HEK293 (cell line): ENCODE results near the gene BCOR.

Experiments
- BCL11A ChIP-seq: fragments of 450-650 bp; formaldehyde crosslinking; IDR thresholded peaks from 2 replicates; pipeline ENCODE4 v1.5.1; 2016; ENCODE audit warnings: low read depth, missing biosample characterization, missing genetic modification characterization
- BCL11B ChIP-seq: fragments of 450-650 bp; formaldehyde crosslinking; IDR thresholded peaks from 2 replicates; pipeline ENCODE4 v1.5.1; 2016; ENCODE audit warnings: low read depth, missing biosample characterization, missing genetic modification characterization
- EGR2 ChIP-seq: fragments of 450-650 bp; formaldehyde crosslinking; IDR thresholded peaks from 2 replicates; pipeline ENCODE4 v1.5.1; 2016; ENCODE audit warnings: low read depth, missing biosample characterization, missing genetic modification characterization
- KLF16 ChIP-seq: fragments of 450-650 bp; formaldehyde crosslinking; IDR thresholded peaks from 2 replicates; pipeline ENCODE4 v1.5.1; 2017; ENCODE audit warnings: missing biosample characterization, missing genetic modification characterization
- ZBTB1 ChIP-seq: fragments of 450-650 bp; formaldehyde crosslinking; IDR thresholded peaks from 2 replicates; pipeline ENCODE4 v1.5.1; 2016; ENCODE audit warnings: missing biosample characterization, missing genetic modification characterization
- ZNF114 ChIP-seq: fragments of 450-650 bp; formaldehyde crosslinking; IDR thresholded peaks from 2 replicates; pipeline ENCODE4 v1.5.0; 2017; ENCODE audit warnings: missing biosample characterization, missing genetic modification characterization
- ZNF157 ChIP-seq: fragments of 450-650 bp; formaldehyde crosslinking; IDR thresholded peaks from 2 replicates; pipeline ENCODE4 v1.5.1; 2016; ENCODE audit warnings: missing biosample characterization, missing genetic modification characterization
- ZNF169 ChIP-seq: fragments of 450-650 bp; formaldehyde crosslinking; IDR thresholded peaks from 2 replicates; pipeline ENCODE4 v1.5.1; 2016; ENCODE audit warnings: missing biosample characterization, missing genetic modification characterization
- ZNF211 ChIP-seq: fragments of 450-650 bp; formaldehyde crosslinking; IDR thresholded peaks from 2 replicates; pipeline ENCODE4 v1.5.1; 2016; ENCODE audit warnings: low read depth, missing biosample characterization, missing genetic modification characterization
- ZNF221 ChIP-seq: fragments of 450-650 bp; formaldehyde crosslinking; IDR thresholded peaks from 2 replicates; pipeline ENCODE4 v1.5.1; 2017; ENCODE audit warnings: missing biosample characterization, missing genetic modification characterization, borderline replicate concordance
- ZNF266 ChIP-seq: fragments of 450-650 bp; formaldehyde crosslinking; IDR thresholded peaks from 2 replicates; pipeline ENCODE4 v1.5.1; 2016; ENCODE audit warnings: missing biosample characterization, missing genetic modification characterization, low read depth
- ZNF664 ChIP-seq: fragments of 450-650 bp; formaldehyde crosslinking; IDR thresholded peaks from 2 replicates; pipeline ENCODE4 v1.5.1; 2016; ENCODE audit warnings: missing biosample characterization, missing genetic modification characterization
- ZNF701 ChIP-seq: fragments of 450-650 bp; formaldehyde crosslinking; IDR thresholded peaks from 2 replicates; pipeline ENCODE4 v1.5.1; 2016; ENCODE audit warnings: missing biosample characterization, missing genetic modification characterization
- ZNF776 ChIP-seq: fragments of 450-650 bp; formaldehyde crosslinking; IDR thresholded peaks from 2 replicates; pipeline ENCODE4 v1.5.0; 2017; ENCODE audit warnings: missing biosample characterization, missing genetic modification characterization, borderline replicate concordance
- ZNF791 ChIP-seq: fragments of 450-650 bp; formaldehyde crosslinking; IDR thresholded peaks from 2 replicates; pipeline ENCODE4 v1.5.1; 2016; ENCODE audit warnings: missing biosample characterization, missing genetic modification characterization
- TF ChIP-seq, protein P1 (sequence below): fragments of 450-650 bp; formaldehyde crosslinking; IDR thresholded peaks from 2 replicates; pipeline ENCODE4 v1.5.1; 2017; ENCODE audit warnings: missing biosample characterization, mild to moderate bottlenecking, missing genetic modification characterization, moderate library complexity
- TF ChIP-seq, protein P2 (sequence below): fragments of 450-650 bp; formaldehyde crosslinking; IDR thresholded peaks from 2 replicates; pipeline ENCODE4 v1.5.1; 2016; ENCODE audit warnings: missing biosample characterization, missing genetic modification characterization
- TF ChIP-seq, protein P3 (sequence below): fragments of 450-650 bp; formaldehyde crosslinking; optimal IDR thresholded peaks from 2 replicates; pipeline ENCODE3; 2016; ENCODE audit warnings: missing biosample characterization, mild to moderate bottlenecking, missing genetic modification characterization
- TF ChIP-seq, protein P4 (sequence below): fragments of 450-650 bp; formaldehyde crosslinking; IDR thresholded peaks from 2 replicates; pipeline ENCODE4 v1.5.1; 2016; ENCODE audit warnings: missing biosample characterization, missing genetic modification characterization, borderline replicate concordance
- TF ChIP-seq, protein P5 (sequence below): fragments of 450-650 bp; formaldehyde crosslinking; IDR thresholded peaks from 2 replicates; pipeline ENCODE4 v1.5.1; 2017; ENCODE audit warnings: missing biosample characterization, missing genetic modification characterization
- TF ChIP-seq, protein P6 (sequence below): fragments of 450-650 bp; formaldehyde crosslinking; IDR thresholded peaks from 2 replicates; pipeline ENCODE4 v1.5.1; 2016; ENCODE audit warnings: missing biosample characterization, missing genetic modification characterization

The BCOR gene

DNA sequence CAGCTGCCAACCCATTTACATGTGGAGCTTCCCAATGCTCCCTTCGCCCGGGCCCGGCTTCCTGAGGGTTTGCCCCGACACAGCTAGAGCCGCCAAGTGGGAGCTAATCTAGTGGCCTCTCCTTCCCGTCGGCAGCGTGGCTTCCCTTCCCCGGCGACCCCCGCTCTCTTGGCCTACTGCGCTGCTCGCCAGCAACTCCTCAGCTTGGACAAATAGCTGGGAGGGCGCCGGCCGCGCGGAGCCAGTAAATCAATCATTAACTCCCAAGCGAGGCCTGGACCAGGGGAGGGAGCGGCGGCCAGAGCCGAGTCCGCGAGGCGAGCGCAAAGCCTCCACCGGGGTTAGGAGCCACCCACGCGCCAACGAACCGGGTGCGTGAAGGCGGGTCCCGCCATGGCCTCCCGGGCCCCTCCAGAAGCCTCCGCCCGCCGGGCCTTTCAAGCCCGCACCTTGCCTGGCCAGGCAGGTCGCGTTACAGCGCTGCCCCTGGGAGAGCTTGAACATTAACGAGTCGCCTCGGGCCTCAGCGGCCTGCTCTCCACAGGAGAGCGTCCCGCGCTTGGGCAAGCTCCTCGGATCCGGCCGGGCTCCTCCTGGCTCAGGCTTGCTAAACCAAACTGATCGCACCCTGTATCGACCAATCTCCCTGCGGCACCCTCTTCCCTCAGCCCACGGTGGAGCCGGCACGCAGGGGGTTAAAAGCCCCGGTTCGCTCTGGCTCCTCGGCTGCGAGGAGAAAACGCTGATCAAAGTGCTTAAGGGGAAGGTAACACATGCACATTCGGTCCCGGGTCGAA, 10.6 kb upstream of the BCOR start (continued):
- no peak for TF ChIP-seq BCL11B (tag by site-specific recombination)
- no peak for TF ChIP-seq ZNF664 (tag by site-specific recombination)
- no peak for TF ChIP-seq ZNF791 (tag by site-specific recombination)
- TF ChIP-seq ZNF266, result no peak
- TF ChIP-seq ZNF157 (tag by site-specific recombination), result no peak
- TF ChIP-seq, protein P1, sequence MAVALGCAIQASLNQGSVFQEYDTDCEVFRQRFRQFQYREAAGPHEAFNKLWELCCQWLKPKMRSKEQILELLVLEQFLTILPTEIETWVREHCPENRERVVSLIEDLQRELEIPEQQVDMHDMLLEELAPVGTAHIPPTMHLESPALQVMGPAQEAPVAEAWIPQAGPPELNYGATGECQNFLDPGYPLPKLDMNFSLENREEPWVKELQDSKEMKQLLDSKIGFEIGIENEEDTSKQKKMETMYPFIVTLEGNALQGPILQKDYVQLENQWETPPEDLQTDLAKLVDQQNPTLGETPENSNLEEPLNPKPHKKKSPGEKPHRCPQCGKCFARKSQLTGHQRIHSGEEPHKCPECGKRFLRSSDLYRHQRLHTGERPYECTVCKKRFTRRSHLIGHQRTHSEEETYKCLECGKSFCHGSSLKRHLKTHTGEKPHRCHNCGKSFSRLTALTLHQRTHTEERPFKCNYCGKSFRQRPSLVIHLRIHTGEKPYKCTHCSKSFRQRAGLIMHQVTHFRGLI (tag by site-specific recombination), result peak; percentile 42; the same call in 1 of the 2 replicates
- no peak for TF ChIP-seq EGR2
- TF ChIP-seq BCL11A (tag by site-specific recombination), result 0 out of 2 replicates have a peak, but pooled peaks have one; percentile 40
- no peak for TF ChIP-seq KLF16
- TF ChIP-seq ZNF114 (tag by site-specific recombination), result no peak
- TF ChIP-seq, protein P2, sequence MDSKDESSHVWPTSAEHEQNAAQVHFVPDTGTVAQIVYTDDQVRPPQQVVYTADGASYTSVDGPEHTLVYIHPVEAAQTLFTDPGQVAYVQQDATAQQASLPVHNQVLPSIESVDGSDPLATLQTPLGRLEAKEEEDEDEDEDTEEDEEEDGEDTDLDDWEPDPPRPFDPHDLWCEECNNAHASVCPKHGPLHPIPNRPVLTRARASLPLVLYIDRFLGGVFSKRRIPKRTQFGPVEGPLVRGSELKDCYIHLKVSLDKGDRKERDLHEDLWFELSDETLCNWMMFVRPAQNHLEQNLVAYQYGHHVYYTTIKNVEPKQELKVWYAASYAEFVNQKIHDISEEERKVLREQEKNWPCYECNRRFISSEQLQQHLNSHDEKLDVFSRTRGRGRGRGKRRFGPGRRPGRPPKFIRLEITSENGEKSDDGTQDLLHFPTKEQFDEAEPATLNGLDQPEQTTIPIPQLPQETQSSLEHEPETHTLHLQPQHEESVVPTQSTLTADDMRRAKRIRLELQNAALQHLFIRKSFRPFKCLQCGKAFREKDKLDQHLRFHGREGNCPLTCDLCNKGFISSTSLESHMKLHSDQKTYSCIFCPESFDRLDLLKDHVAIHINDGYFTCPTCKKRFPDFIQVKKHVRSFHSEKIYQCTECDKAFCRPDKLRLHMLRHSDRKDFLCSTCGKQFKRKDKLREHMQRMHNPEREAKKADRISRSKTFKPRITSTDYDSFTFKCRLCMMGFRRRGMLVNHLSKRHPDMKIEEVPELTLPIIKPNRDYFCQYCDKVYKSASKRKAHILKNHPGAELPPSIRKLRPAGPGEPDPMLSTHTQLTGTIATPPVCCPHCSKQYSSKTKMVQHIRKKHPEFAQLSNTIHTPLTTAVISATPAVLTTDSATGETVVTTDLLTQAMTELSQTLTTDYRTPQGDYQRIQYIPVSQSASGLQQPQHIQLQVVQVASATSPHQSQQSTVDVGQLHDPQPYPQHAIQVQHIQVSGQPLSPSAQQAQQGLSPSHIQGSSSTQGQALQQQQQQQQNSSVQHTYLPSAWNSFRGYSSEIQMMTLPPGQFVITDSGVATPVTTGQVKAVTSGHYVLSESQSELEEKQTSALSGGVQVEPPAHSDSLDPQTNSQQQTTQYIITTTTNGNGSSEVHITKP (tag by site-specific recombination), result 0 out of 2 replicates have a peak, but pooled peaks have one; percentile 3
- TF ChIP-seq, protein P3, sequence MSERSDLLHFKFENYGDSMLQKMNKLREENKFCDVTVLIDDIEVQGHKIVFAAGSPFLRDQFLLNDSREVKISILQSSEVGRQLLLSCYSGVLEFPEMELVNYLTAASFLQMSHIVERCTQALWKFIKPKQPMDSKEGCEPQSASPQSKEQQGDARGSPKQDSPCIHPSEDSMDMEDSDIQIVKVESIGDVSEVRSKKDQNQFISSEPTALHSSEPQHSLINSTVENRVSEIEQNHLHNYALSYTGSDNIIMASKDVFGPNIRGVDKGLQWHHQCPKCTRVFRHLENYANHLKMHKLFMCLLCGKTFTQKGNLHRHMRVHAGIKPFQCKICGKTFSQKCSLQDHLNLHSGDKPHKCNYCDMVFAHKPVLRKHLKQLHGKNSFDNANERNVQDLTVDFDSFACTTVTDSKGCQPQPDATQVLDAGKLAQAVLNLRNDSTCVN (tag by site-specific recombination), result peak; percentile 73
- TF ChIP-seq, protein P4, sequence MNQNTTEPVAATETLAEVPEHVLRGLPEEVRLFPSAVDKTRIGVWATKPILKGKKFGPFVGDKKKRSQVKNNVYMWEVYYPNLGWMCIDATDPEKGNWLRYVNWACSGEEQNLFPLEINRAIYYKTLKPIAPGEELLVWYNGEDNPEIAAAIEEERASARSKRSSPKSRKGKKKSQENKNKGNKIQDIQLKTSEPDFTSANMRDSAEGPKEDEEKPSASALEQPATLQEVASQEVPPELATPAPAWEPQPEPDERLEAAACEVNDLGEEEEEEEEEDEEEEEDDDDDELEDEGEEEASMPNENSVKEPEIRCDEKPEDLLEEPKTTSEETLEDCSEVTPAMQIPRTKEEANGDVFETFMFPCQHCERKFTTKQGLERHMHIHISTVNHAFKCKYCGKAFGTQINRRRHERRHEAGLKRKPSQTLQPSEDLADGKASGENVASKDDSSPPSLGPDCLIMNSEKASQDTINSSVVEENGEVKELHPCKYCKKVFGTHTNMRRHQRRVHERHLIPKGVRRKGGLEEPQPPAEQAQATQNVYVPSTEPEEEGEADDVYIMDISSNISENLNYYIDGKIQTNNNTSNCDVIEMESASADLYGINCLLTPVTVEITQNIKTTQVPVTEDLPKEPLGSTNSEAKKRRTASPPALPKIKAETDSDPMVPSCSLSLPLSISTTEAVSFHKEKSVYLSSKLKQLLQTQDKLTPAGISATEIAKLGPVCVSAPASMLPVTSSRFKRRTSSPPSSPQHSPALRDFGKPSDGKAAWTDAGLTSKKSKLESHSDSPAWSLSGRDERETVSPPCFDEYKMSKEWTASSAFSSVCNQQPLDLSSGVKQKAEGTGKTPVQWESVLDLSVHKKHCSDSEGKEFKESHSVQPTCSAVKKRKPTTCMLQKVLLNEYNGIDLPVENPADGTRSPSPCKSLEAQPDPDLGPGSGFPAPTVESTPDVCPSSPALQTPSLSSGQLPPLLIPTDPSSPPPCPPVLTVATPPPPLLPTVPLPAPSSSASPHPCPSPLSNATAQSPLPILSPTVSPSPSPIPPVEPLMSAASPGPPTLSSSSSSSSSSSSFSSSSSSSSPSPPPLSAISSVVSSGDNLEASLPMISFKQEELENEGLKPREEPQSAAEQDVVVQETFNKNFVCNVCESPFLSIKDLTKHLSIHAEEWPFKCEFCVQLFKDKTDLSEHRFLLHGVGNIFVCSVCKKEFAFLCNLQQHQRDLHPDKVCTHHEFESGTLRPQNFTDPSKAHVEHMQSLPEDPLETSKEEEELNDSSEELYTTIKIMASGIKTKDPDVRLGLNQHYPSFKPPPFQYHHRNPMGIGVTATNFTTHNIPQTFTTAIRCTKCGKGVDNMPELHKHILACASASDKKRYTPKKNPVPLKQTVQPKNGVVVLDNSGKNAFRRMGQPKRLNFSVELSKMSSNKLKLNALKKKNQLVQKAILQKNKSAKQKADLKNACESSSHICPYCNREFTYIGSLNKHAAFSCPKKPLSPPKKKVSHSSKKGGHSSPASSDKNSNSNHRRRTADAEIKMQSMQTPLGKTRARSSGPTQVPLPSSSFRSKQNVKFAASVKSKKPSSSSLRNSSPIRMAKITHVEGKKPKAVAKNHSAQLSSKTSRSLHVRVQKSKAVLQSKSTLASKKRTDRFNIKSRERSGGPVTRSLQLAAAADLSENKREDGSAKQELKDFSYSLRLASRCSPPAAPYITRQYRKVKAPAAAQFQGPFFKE (tag by site-specific recombination), result no peak
- no peak for TF ChIP-seq ZNF221 (tag by site-specific recombination)
- no peak for TF ChIP-seq ZNF776 (tag by site-specific recombination)
- TF ChIP-seq, protein P5, sequence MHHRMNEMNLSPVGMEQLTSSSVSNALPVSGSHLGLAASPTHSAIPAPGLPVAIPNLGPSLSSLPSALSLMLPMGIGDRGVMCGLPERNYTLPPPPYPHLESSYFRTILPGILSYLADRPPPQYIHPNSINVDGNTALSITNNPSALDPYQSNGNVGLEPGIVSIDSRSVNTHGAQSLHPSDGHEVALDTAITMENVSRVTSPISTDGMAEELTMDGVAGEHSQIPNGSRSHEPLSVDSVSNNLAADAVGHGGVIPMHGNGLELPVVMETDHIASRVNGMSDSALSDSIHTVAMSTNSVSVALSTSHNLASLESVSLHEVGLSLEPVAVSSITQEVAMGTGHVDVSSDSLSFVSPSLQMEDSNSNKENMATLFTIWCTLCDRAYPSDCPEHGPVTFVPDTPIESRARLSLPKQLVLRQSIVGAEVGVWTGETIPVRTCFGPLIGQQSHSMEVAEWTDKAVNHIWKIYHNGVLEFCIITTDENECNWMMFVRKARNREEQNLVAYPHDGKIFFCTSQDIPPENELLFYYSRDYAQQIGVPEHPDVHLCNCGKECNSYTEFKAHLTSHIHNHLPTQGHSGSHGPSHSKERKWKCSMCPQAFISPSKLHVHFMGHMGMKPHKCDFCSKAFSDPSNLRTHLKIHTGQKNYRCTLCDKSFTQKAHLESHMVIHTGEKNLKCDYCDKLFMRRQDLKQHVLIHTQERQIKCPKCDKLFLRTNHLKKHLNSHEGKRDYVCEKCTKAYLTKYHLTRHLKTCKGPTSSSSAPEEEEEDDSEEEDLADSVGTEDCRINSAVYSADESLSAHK (tag by site-specific recombination), result no peak; the same call in 1 of the 2 replicates
- no peak for TF ChIP-seq ZNF211 (tag by site-specific recombination)
- 0 out of 2 replicates have a peak, but pooled peaks have one; percentile 30 for TF ChIP-seq ZBTB1 (tag by site-specific recombination)
- no peak for TF ChIP-seq ZNF169 (tag by site-specific recombination)
- TF ChIP-seq, protein P6, sequence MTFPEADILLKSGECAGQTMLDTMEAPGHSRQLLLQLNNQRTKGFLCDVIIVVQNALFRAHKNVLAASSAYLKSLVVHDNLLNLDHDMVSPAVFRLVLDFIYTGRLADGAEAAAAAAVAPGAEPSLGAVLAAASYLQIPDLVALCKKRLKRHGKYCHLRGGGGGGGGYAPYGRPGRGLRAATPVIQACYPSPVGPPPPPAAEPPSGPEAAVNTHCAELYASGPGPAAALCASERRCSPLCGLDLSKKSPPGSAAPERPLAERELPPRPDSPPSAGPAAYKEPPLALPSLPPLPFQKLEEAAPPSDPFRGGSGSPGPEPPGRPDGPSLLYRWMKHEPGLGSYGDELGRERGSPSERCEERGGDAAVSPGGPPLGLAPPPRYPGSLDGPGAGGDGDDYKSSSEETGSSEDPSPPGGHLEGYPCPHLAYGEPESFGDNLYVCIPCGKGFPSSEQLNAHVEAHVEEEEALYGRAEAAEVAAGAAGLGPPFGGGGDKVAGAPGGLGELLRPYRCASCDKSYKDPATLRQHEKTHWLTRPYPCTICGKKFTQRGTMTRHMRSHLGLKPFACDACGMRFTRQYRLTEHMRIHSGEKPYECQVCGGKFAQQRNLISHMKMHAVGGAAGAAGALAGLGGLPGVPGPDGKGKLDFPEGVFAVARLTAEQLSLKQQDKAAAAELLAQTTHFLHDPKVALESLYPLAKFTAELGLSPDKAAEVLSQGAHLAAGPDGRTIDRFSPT, result peak; percentile 42; the same call in 1 of the 2 replicates
- no peak for TF ChIP-seq ZNF701 (tag by site-specific recombination)
